MM.1S (cell line): ENCODE measurements around the gene NIPBL.

Experiments used
- DNase-seq: peaks from one replicate; pipeline ENCODE4 v3.0.0-alpha.2; 2015
- H2AFZ ChIP-seq: fragments of 300-600 bp; sonication (generic); 2 replicates; pipeline ENCODE4 v1.6.0; 2016; ENCODE audit warnings: antibody characterized with exemption, low read length
- H3F3A ChIP-seq: fragments of 300-600 bp; sonication (generic); 2 replicates; pipeline ENCODE4 v1.6.1; 2016; ENCODE audit warnings: mild to moderate bottlenecking, antibody characterized with exemption, low read length, moderate library complexity, mixed read lengths; ENCODE audit not compliant: insufficient read depth
- H3K27ac ChIP-seq: fragments of 300-600 bp; sonication (generic); 2 replicates; pipeline ENCODE4 v1.5.1; 2016; ENCODE audit warnings: mild to moderate bottlenecking, low read length
- H3K27me3 ChIP-seq: fragments of 300-600 bp; sonication (generic); replicated peaks from 2 replicates; pipeline ENCODE4 v1.6.0; 2016; ENCODE audit warnings: low read length; ENCODE audit not compliant: insufficient read depth
- H3K36me3 ChIP-seq: fragments of 300-600 bp; sonication (generic); replicated peaks from 2 replicates; pipeline ENCODE4 v1.6.1; 2016; ENCODE audit warnings: mild to moderate bottlenecking, low read length, mixed read lengths; ENCODE audit not compliant: insufficient read depth
- H3K4me1 ChIP-seq: fragments of 300-600 bp; sonication (generic); 2 replicates; pipeline ENCODE4 v1.6.1; 2016; ENCODE audit warnings: low read length, mixed read lengths
- H3K4me2 ChIP-seq: fragments of 300-600 bp; sonication (generic); 2 replicates; pipeline ENCODE4 v1.6.0; 2016; ENCODE audit warnings: low read depth, low read length
- H3K4me3 ChIP-seq: fragments of 300-600 bp; sonication (generic); 2 replicates; pipeline ENCODE4 v1.5.1; 2016; ENCODE audit warnings: low read length, mixed read lengths
- H3K79me2 ChIP-seq: fragments of 300-600 bp; sonication (generic); 2 replicates; pipeline ENCODE4 v1.6.1; 2016; ENCODE audit warnings: mixed run types, low read length, mixed read lengths
- H3K9ac ChIP-seq: fragments of 300-600 bp; sonication (generic); 2 replicates; pipeline ENCODE4 v1.6.1; 2016; ENCODE audit warnings: low read length, mixed read lengths
- H3K9me2 ChIP-seq: fragments of 300-600 bp; sonication (generic); replicated peaks from 2 replicates; pipeline ENCODE4 v1.6.1; 2016; ENCODE audit warnings: mild to moderate bottlenecking, low read length, mixed read lengths; ENCODE audit not compliant: insufficient read depth
- H3K9me3 ChIP-seq: fragments of 300-600 bp; sonication (generic); replicated peaks from 2 replicates; pipeline ENCODE4 v1.6.1; 2016; ENCODE audit warnings: mild to moderate bottlenecking, low read length, mixed read lengths; ENCODE audit not compliant: insufficient read depth
- H4K20me1 ChIP-seq: fragments of 300-600 bp; sonication (generic); 2 replicates; pipeline ENCODE4 v1.6.1; 2016; ENCODE audit warnings: mild to moderate bottlenecking, low read length, moderate library complexity, mixed read lengths; ENCODE audit not compliant: insufficient read depth
- EZH2 ChIP-seq: fragments of 300-600 bp; sonication (generic); optimal IDR thresholded peaks from 2 replicates; pipeline ENCODE3; 2017; ENCODE audit warnings: low read depth, mild to moderate bottlenecking, antibody characterized with exemption, low read length, mixed read lengths
- EZH2phosphoT487 ChIP-seq: fragments of 300-600 bp; sonication (generic); IDR thresholded peaks from 2 replicates; pipeline ENCODE4 v1.6.1; 2018; ENCODE audit warnings: antibody characterized with exemption, low read length
- TF ChIP-seq, protein P1 (sequence below): fragments of 300-600 bp; sonication (generic); IDR thresholded peaks from 2 replicates; pipeline ENCODE4 v1.5.1; 2016; ENCODE audit warnings: antibody characterized with exemption, low read length, mixed read lengths

Gene NIPBL

DNA sequence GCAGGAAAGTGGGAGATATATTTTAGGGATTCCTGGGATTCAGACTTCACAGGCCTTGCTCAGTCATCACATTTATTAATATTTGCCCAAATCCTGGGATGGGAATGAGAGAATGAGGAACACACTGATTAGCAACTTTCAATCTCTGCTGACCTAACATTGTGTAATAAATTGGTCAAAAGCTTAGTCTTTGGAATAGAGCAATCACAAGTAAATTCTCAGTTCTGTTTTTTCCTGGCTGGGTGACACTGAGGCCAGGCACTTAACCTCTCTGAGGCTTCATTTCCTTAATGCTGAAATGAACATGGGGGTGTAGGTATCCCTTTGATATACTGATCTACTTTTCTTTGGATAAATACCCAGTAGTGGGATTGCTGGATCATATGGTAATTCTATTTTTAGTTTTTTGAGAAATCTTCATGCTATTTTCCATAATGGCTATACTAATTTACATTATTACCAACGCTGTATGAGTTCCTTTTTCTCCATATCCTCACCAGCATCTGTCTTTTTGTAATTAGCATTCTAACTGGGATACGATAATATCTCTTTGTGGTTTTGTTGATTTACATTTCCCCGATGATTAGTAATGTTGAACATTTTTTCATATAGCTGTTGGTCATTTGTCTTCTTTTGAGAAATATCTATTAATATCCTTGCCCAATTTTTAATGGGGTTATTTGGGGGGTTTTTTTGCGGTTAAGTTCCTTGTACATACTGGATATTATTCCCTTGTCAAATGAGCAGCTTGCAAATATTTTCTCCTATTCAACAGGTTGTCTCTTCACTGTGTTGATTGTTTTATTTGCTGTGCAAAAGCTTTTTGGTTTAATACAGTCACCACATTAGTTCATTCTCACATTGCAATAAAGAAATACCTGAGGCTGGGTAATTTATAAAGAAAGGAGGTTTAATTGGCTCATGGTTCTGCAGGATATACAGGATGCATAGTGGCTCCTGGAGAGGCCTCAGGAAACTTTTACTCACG is 36.8 kb upstream of the NIPBL start:
- no peak overlapping the region for H3K4me3 ChIP-seq
- H3K27me3 ChIP-seq = no peaks in the 10 kb centered on the region
- no peaks in the 10 kb centered on the region for H3K79me2 ChIP-seq
- no peaks in the 10 kb centered on the region for H3K9me3 ChIP-seq
- H3K27ac ChIP-seq = no peak overlapping the region
- H3K4me2 ChIP-seq = no peak overlapping the region
- H3K9ac ChIP-seq = no peak overlapping the region
- TF ChIP-seq EZH2phosphoT487 = no peak
- TF ChIP-seq EZH2 = no peak
- TF ChIP-seq, protein P1, sequence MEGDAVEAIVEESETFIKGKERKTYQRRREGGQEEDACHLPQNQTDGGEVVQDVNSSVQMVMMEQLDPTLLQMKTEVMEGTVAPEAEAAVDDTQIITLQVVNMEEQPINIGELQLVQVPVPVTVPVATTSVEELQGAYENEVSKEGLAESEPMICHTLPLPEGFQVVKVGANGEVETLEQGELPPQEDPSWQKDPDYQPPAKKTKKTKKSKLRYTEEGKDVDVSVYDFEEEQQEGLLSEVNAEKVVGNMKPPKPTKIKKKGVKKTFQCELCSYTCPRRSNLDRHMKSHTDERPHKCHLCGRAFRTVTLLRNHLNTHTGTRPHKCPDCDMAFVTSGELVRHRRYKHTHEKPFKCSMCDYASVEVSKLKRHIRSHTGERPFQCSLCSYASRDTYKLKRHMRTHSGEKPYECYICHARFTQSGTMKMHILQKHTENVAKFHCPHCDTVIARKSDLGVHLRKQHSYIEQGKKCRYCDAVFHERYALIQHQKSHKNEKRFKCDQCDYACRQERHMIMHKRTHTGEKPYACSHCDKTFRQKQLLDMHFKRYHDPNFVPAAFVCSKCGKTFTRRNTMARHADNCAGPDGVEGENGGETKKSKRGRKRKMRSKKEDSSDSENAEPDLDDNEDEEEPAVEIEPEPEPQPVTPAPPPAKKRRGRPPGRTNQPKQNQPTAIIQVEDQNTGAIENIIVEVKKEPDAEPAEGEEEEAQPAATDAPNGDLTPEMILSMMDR = no peak
- H3K9me2 ChIP-seq = no peaks in the 10 kb centered on the region
- no peak for DNase-seq
- no peaks in the 10 kb centered on the region for H4K20me1 ChIP-seq
- no peaks in the 10 kb centered on the region for H3F3A ChIP-seq
- no peaks in the 10 kb centered on the region for H3K36me3 ChIP-seq
- no peaks in the 10 kb centered on the region for H3K4me1 ChIP-seq
- no peak overlapping the region for H2AFZ ChIP-seq

DNA sequence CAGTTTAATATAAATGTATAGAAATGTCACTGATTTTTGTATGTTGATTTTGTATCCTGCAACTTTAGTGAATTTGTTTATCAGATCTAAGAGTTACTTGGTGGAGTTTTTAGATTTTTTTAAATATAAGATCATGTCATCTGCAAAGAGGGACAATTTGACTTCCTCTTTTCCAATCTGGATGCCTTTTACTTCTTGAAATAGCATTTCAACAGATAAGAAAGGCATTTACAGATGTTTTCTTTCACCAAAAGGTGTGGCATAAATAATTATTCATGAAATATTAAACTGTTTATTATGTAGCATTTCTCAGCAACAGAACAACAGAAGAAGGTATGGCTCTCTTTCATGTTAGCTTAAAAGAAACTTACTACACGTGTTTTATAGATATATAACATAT is 34.9 kb upstream of the NIPBL start:
- Histone ChIP-seq H4K20me1 (no peaks in the 10 kb centered on the region), H3K27ac (no peak overlapping the region), H3K4me1 (no peaks in the 10 kb centered on the region), H3K36me3 (no peaks in the 10 kb centered on the region), H3K9ac (no peak overlapping the region), H3F3A (no peaks in the 10 kb centered on the region), H3K9me2 (no peaks in the 10 kb centered on the region), H2AFZ (no peak overlapping the region), H3K79me2 (no peaks in the 10 kb centered on the region), H3K27me3 (no peaks in the 10 kb centered on the region), H3K4me2 (no peak overlapping the region), H3K4me3 (no peak overlapping the region), H3K9me3 (no peaks in the 10 kb centered on the region)
- TF ChIP-seq EZH2 = no peak
- no peak for TF ChIP-seq EZH2phosphoT487
- TF ChIP-seq, protein P1 = no peak
- DNase-seq = no peak

- DNase-seq = no peak
- Histone ChIP-seq H3K79me2 (no peaks in the 10 kb centered on the region), H3K4me1 (no peaks in the 10 kb centered on the region), H3K9me2 (no peaks in the 10 kb centered on the region), H3F3A (no peaks in the 10 kb centered on the region), H3K9ac (no peak overlapping the region), H3K27ac (no peak overlapping the region), H4K20me1 (no peaks in the 10 kb centered on the region), H2AFZ (no peak overlapping the region), H3K9me3 (no peaks in the 10 kb centered on the region), H3K4me2 (no peak overlapping the region), H3K36me3 (no peaks in the 10 kb centered on the region), H3K4me3 (no peak overlapping the region), H3K27me3 (no peaks in the 10 kb centered on the region)
- no peak for TF ChIP-seq EZH2
- TF ChIP-seq, protein P1 = no peak
- TF ChIP-seq EZH2phosphoT487 = no peak
Observed at GRCh38 chr5:36842087-36842486, 34.5 kb upstream of the NIPBL start.
